ENCODE data around the gene ZDHHC23.
A peak's percentile ranks its signal among the peaks of the same experiment; 100 is the strongest.

Gene ZDHHC23, protein sequence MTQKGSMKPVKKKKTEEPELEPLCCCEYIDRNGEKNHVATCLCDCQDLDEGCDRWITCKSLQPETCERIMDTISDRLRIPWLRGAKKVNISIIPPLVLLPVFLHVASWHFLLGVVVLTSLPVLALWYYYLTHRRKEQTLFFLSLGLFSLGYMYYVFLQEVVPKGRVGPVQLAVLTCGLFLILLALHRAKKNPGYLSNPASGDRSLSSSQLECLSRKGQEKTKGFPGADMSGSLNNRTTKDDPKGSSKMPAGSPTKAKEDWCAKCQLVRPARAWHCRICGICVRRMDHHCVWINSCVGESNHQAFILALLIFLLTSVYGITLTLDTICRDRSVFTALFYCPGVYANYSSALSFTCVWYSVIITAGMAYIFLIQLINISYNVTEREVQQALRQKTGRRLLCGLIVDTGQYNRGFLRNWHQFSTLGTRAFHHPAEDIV

DNA sequence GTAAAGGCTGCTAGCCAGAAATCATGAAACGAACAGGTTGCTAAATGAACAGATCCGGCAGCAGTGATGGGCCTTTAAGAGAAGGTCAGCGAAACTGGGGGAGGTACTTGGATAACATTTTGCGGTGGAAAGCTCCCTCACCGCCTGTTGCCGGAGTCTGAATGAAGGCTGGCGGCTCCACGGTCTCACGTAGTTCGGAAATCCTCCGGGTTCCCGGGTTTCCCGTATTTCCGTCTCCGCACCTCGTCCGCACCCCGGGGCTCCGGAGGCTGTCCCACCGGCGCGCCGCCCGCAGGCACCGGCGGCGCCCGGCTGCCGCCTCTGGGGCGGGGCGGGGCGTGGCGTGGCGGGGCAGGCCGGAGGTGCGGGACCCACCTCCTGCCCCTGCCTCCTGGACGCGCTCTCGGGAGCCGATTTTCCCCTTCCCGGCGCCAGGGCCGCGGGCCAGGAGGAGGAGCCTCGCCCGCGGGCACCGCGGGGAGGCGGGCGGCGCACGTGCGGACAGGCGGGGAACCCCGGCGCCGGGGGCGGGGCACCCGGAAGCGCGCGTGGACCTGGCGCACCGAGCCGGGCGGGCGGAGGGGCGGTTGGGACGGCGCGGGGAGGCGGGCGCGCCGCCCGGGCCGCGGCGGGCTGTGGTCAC, at the start of gene ZDHHC23:
Gene ZDHHC23 (plus strand): TSS at position 642 of the 643 bp plus-strand sequence. CDS start 790 bp downstream, outside the sequence.
- no peaks in the 10 kb centered on the region for H3K36me3 ChIP-seq (ENCODE audit: control insufficient read depth, insufficient read depth, low read length)
- H3K27me3 ChIP-seq (ENCODE audit: control insufficient read depth, insufficient read depth, low read length), result no peaks in the 10 kb centered on the region
- no peak within 1 kb of the TSS for H3K27ac ChIP-seq (ENCODE audit: low read length)
- H3K4me1 ChIP-seq (ENCODE audit: control insufficient read depth, insufficient read depth, low read length), result no peaks in the 10 kb centered on the region
- WGBS (ENCODE audit: insufficient coverage, insufficient read length), result no CpG with 5 or more reads among the region's 80 CpGs
- no peaks in the 10 kb centered on the region for H3K9me3 ChIP-seq (ENCODE audit: control insufficient read depth, insufficient read depth, low read length)
- peak within 1 kb of the TSS; percentile 79 for H3K4me3 ChIP-seq (ENCODE audit: low read length)
- no peak for DNase-seq (ENCODE audit: low read depth, low spot score)

DNA sequence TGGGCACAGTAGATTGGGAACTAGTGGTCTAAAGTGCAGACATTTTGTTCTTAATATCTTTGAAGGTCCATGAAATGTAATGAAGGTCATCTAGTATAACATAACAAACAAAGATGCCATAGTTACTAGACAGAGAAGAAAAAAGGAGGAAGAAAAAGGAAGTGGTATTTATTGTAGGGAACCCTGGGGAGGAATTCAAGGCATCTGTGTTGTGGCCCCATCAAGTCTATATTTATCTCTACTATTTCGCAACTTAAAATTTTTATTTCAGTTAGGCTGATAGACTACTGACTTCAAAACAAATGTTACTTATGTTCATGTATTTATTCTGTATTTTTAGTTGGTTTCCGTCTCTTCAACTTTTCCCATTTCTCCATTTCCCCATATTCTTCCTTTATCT, 48.9 kb upstream of the ZDHHC23 start:
- H3K36me3 ChIP-seq (ENCODE audit: control insufficient read depth, insufficient read depth, low read length), result no peaks in the 10 kb centered on the region
- WGBS (ENCODE audit: insufficient coverage, insufficient read length), result no CpG with 5 or more reads among the region's 2 CpGs
- no peaks in the 10 kb centered on the region for H3K9me3 ChIP-seq (ENCODE audit: control insufficient read depth, insufficient read depth, low read length)
- no peak for DNase-seq (ENCODE audit: low read depth, low spot score)
- H3K27me3 ChIP-seq (ENCODE audit: control insufficient read depth, insufficient read depth, low read length), result no peaks in the 10 kb centered on the region
- H3K4me3 ChIP-seq (ENCODE audit: low read length), result no peak overlapping the region
- H3K4me1 ChIP-seq (ENCODE audit: control insufficient read depth, insufficient read depth, low read length), result peaks cover 2% of the 10 kb centered on the region; the same call in 1 of the 2 replicates
- no peak overlapping the region for H3K27ac ChIP-seq (ENCODE audit: low read length)

- H3K36me3 ChIP-seq (ENCODE audit: control insufficient read depth, insufficient read depth, low read length), result no peaks in the 10 kb centered on the region
- H3K4me1 ChIP-seq (ENCODE audit: control insufficient read depth, insufficient read depth, low read length), result no peaks in the 10 kb centered on the region
- WGBS (ENCODE audit: insufficient coverage, insufficient read length), result no CpG with 5 or more reads among the region's 4 CpGs
- no peak overlapping the region for H3K27ac ChIP-seq (ENCODE audit: low read length)
- no peaks in the 10 kb centered on the region for H3K9me3 ChIP-seq (ENCODE audit: control insufficient read depth, insufficient read depth, low read length)
- no peak for DNase-seq (ENCODE audit: low read depth, low spot score)
- H3K27me3 ChIP-seq (ENCODE audit: control insufficient read depth, insufficient read depth, low read length), result no peaks in the 10 kb centered on the region
- H3K4me3 ChIP-seq (ENCODE audit: low read length), result no peak overlapping the region
Observed at GRCh38 chr3:113906568-113907140, 41.2 kb upstream of the ZDHHC23 start.

- no peaks in the 10 kb centered on the region for H3K36me3 ChIP-seq (ENCODE audit: control insufficient read depth, insufficient read depth, low read length)
- no peaks in the 10 kb centered on the region for H3K9me3 ChIP-seq (ENCODE audit: control insufficient read depth, insufficient read depth, low read length)
- DNase-seq (ENCODE audit: low read depth, low spot score), result no peak
- no peaks in the 10 kb centered on the region for H3K27me3 ChIP-seq (ENCODE audit: control insufficient read depth, insufficient read depth, low read length)
- no peak overlapping the region for H3K4me3 ChIP-seq (ENCODE audit: low read length)
- no peak overlapping the region for H3K27ac ChIP-seq (ENCODE audit: low read length)
- H3K4me1 ChIP-seq (ENCODE audit: control insufficient read depth, insufficient read depth, low read length), result no peaks in the 10 kb centered on the region
Observed at GRCh38 chr3:113908133-113908532, 39.7 kb upstream of the ZDHHC23 start.

DNA sequence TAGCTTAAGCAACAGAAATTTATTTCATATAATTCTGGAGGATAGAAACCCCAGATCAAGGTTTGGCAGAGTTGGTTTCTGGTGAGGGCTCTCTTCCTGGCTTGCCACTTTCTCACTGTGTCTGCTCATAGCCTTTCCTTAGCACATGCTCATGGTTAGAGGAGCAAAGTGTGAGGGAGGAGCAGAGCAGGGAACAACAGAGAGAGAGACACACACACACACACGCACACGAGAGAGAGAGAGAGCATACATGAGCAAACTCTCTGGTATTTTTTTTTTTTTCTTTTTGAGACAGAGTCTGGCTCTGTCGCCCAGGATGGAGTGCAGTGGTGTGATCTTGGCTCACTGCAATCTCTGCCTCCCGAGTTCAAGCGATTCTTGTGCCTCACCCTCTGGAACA, 36.8 kb upstream of the ZDHHC23 start:
- Histone ChIP-seq H3K9me3 (ENCODE audit: control insufficient read depth, insufficient read depth, low read length) (no peaks in the 10 kb centered on the region), H3K36me3 (ENCODE audit: control insufficient read depth, insufficient read depth, low read length) (no peaks in the 10 kb centered on the region), H3K4me3 (ENCODE audit: low read length) (no peak overlapping the region), H3K27me3 (ENCODE audit: control insufficient read depth, insufficient read depth, low read length) (no peaks in the 10 kb centered on the region), H3K4me1 (ENCODE audit: control insufficient read depth, insufficient read depth, low read length) (no peaks in the 10 kb centered on the region), H3K27ac (ENCODE audit: low read length) (no peak overlapping the region)
- no peak for DNase-seq (ENCODE audit: low read depth, low spot score)
- no CpG with 5 or more reads among the region's 5 CpGs for WGBS (ENCODE audit: insufficient coverage, insufficient read length)

DNA sequence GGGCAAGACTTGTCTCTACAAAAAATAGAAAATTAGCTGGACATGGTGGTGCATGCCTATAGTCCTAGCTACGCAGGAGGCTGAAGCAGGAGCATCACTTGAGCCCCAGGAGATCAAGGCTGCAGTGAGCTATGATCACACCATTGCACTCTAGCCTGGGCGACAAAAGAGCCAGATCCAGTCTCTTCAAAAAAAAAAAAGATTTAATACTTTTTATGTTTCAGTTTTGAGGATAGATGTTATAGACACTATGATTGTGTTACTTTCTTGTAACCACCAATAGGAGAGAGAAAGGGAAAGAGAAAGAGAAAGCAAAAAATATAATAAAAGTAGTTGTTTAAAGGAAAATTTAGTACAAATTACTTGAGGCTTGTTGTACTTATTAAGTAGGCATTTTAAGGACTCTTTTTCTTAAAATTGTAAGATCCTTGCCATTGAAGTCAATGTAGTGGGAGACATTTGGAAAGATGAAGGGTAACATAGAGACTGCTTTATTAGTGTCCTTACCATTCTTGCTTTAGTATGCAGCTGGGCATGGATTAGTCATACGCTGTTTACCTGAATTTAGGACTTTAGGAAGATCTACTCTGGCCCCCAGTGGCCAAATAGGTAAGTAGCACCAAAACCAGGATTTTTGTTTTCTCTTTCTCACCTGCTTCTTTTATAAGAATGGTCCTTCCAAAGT, 35.1 kb upstream of the ZDHHC23 start:
- WGBS (ENCODE audit: insufficient coverage, insufficient read length), result no CpG with 5 or more reads among the region's 3 CpGs
- no peak overlapping the region for H3K27ac ChIP-seq (ENCODE audit: low read length)
- H3K27me3 ChIP-seq (ENCODE audit: control insufficient read depth, insufficient read depth, low read length), result no peaks in the 10 kb centered on the region
- H3K4me3 ChIP-seq (ENCODE audit: low read length), result no peak overlapping the region
- H3K4me1 ChIP-seq (ENCODE audit: control insufficient read depth, insufficient read depth, low read length), result no peaks in the 10 kb centered on the region
- no peaks in the 10 kb centered on the region for H3K9me3 ChIP-seq (ENCODE audit: control insufficient read depth, insufficient read depth, low read length)
- H3K36me3 ChIP-seq (ENCODE audit: control insufficient read depth, insufficient read depth, low read length), result no peaks in the 10 kb centered on the region
- DNase-seq (ENCODE audit: low read depth, low spot score), result peak; percentile 37

- Histone ChIP-seq H3K27me3 (ENCODE audit: control insufficient read depth, insufficient read depth, low read length) (no peaks in the 10 kb centered on the region), H3K27ac (ENCODE audit: low read length) (no peak overlapping the region), H3K4me3 (ENCODE audit: low read length) (no peak overlapping the region), H3K9me3 (ENCODE audit: control insufficient read depth, insufficient read depth, low read length) (no peaks in the 10 kb centered on the region), H3K4me1 (ENCODE audit: control insufficient read depth, insufficient read depth, low read length) (no peaks in the 10 kb centered on the region), H3K36me3 (ENCODE audit: control insufficient read depth, insufficient read depth, low read length) (no peaks in the 10 kb centered on the region)
- no peak for DNase-seq (ENCODE audit: low read depth, low spot score)
- no CpG with 5 or more reads among the region's 2 CpGs for WGBS (ENCODE audit: insufficient coverage, insufficient read length)
Observed at GRCh38 chr3:113914646-113915045, 33.2 kb upstream of the ZDHHC23 start.

DNA sequence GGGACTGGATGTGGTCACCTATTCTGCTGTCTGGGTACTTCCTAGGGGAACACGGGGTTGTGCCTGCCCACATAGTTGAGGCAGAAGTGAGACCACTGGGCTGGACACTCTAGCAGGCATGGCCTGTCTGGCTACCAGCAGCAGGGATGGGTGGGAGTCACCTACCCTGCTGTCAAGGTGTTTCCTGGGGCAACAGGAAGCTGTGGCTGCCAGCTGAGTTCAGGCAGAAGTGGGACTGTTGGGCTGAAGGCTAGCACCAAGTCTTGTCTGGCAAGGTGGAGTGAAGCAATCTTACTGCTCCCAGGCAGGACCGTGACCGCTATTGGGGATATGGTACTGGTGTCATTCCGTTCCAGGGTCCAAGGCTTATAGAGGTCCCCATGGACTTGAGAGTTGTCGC, 20.3 kb upstream of the ZDHHC23 start:
- DNase-seq (ENCODE audit: low read depth, low spot score), result no peak
- no peaks in the 10 kb centered on the region for H3K9me3 ChIP-seq (ENCODE audit: control insufficient read depth, insufficient read depth, low read length)
- no peaks in the 10 kb centered on the region for H3K27me3 ChIP-seq (ENCODE audit: control insufficient read depth, insufficient read depth, low read length)
- H3K4me3 ChIP-seq (ENCODE audit: low read length), result no peak overlapping the region
- no peaks in the 10 kb centered on the region for H3K36me3 ChIP-seq (ENCODE audit: control insufficient read depth, insufficient read depth, low read length)
- H3K27ac ChIP-seq (ENCODE audit: low read length), result no peak overlapping the region
- H3K4me1 ChIP-seq (ENCODE audit: control insufficient read depth, insufficient read depth, low read length), result no peaks in the 10 kb centered on the region
- no CpG with 5 or more reads among the region's 5 CpGs for WGBS (ENCODE audit: insufficient coverage, insufficient read length)

DNA sequence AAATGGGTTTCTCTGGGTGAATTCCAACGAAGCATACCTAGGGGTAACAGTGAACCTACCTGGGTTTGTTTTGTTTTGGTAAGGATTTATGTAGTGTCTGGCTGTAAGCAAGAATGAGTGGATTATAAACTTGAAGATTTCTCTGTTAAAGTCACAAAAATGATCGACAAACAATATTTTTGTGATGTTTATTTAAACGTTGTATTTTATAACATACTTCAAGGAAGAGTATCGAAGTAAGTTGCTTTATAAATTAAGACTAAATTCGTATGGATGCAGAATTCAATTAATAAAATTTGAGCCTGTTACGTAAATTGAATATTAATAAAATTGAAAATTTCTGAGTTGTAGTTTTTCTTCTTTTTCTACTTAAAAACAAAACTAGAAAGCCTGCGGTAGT, 982 bp upstream of the ZDHHC23 start:
- no peaks in the 10 kb centered on the region for H3K9me3 ChIP-seq (ENCODE audit: control insufficient read depth, insufficient read depth, low read length)
- peak overlapping the region; percentile 79; the same call in 1 of the 2 replicates for H3K4me3 ChIP-seq (ENCODE audit: low read length)
- no peaks in the 10 kb centered on the region for H3K4me1 ChIP-seq (ENCODE audit: control insufficient read depth, insufficient read depth, low read length)
- no peaks in the 10 kb centered on the region for H3K27me3 ChIP-seq (ENCODE audit: control insufficient read depth, insufficient read depth, low read length)
- 100% methylated on average over 3 of the region's 7 CpGs for WGBS (ENCODE audit: insufficient coverage, insufficient read length)
- no peaks in the 10 kb centered on the region for H3K36me3 ChIP-seq (ENCODE audit: control insufficient read depth, insufficient read depth, low read length)
- no peak overlapping the region for H3K27ac ChIP-seq (ENCODE audit: low read length)
- no peak for DNase-seq (ENCODE audit: low read depth, low spot score)
